HepG2 (cell line): ENCODE data around the gene SETSIP. TPM values are rescaled to one million over a fixed set of nuclear protein-coding genes. Genes with fewer than 3 reads are reported as not detected.

ENCODE experiments used
- ATAC-seq: fragments of 200-7000 bp; cut with Tn5 transposase; 3 replicates; pipeline ENCODE4 v1.9.1; 2020; ENCODE audit warnings: mild to moderate bottlenecking, moderate library complexity
- BruUV-seq: library from RNA; stranded (reverse); fragments of 400-500 nt; replicated peaks from 2 replicates; lab custom pipeline; 2021; lab: Mats Ljungman, UMichigan
- CTCF ChIA-PET: fragments of 300-600 bp; formaldehyde crosslinking; extraction: SDS; loops from one replicate; lab custom pipeline; 2021; ENCODE audit warnings: low total read pairs, inconsistent platforms, low intra/inter-chr PET ratio; lab: Yijun Ruan, JAX
- POLR2A ChIA-PET: fragments of 350-600 bp; sonication (Branson Sonifier 250); formaldehyde crosslinking; loops from one replicate; lab custom pipeline; 2020; ENCODE audit warnings: antibody characterized with exemption, inconsistent platforms; lab: Yijun Ruan, JAX
- DNase-seq: peaks from one replicate; pipeline ENCODE4 v3.0.0-alpha.2; 2015; ENCODE audit warnings: low spot score
- FAIRE-seq: peaks from 3 replicates; lab custom pipeline; 2011; peaks lifted over from hg19 to GRCh38; lab: Jason Lieb, UNC
- H2AFZ ChIP-seq: one replicate; pipeline ENCODE4 v1.6.1; 2011; ENCODE audit warnings: low read length, inconsistent platforms
- H3K27ac ChIP-seq: fragments of 300-600 bp; 3 replicates; pipeline ENCODE4 v1.8.0; 2011; ENCODE audit warnings: mixed run types, mild to moderate bottlenecking, mixed read lengths, low read length, inconsistent platforms; ENCODE audit not compliant: insufficient read depth; ENCODE audit errors: extremely low read length
- H3K27me3 ChIP-seq, 2 experiments: fragments of 200-600 bp in 1 of 2; 2 replicates in 1 of 2; 3 replicates in 1 of 2; pipeline versions ENCODE4 v1.6.0 to v1.8.0; 2011; ENCODE audit warnings: low read length in 2 of 2, mild to moderate bottlenecking in 2 of 2, moderate library complexity in 2 of 2, inconsistent platforms in 1 of 2; ENCODE audit not compliant: insufficient read depth in 2 of 2, control insufficient read depth in 1 of 2
- H3K36me3 ChIP-seq, 2 experiments: fragments of 200-600 bp in 1 of 2; replicated peaks in 1 of 2; 2 replicates in 1 of 2; 3 replicates in 1 of 2; pipeline versions ENCODE4 v1.5.1 to v1.8.0; 2011; ENCODE audit warnings: low read length in 2 of 2, inconsistent platforms in 1 of 2; ENCODE audit not compliant: insufficient read depth in 2 of 2, control insufficient read depth in 1 of 2
- H3K4me1 ChIP-seq: 2 replicates; pipeline ENCODE4 v1.5.1; 2012; ENCODE audit warnings: low read length, inconsistent platforms; ENCODE audit not compliant: insufficient read depth
- H3K4me2 ChIP-seq: 2 replicates; pipeline ENCODE4 v1.6.0; 2011; ENCODE audit warnings: low read depth, low read length, inconsistent platforms
- H3K4me3 ChIP-seq, 3 experiments: fragments of 200-600 bp in 1 of 3; sonication (generic), shearing (Covaris generic) in 1 of 3; replicated peaks in 1 of 3; 2 replicates each; pipeline ENCODE4 v1.5.1; 2011 to 2016; ENCODE audit warnings: low read length in 3 of 3, inconsistent platforms in 2 of 3, low read depth in 2 of 3, mild to moderate bottlenecking in 2 of 3, control low read depth in 1 of 3, mixed read lengths in 1 of 3; ENCODE audit not compliant: insufficient read depth in 1 of 3
- H3K79me2 ChIP-seq: one replicate; pipeline ENCODE4 v1.6.1; 2011; ENCODE audit warnings: low read length, inconsistent platforms; ENCODE audit not compliant: insufficient read depth
- H3K9ac ChIP-seq: 2 replicates; pipeline ENCODE4 v1.6.0; 2011; ENCODE audit warnings: mild to moderate bottlenecking, low read depth, low read length, inconsistent platforms; ENCODE audit not compliant: insufficient read depth
- H3K9me3 ChIP-seq: 2 replicates; pipeline ENCODE4 v1.5.1; 2012; ENCODE audit warnings: mild to moderate bottlenecking, low read length
- H4K20me1 ChIP-seq: 2 replicates; pipeline ENCODE4 v1.6.0; 2011; ENCODE audit warnings: inconsistent platforms, mild to moderate bottlenecking, low read length, moderate library complexity; ENCODE audit not compliant: insufficient read depth
- ARID2 ChIP-seq: sonication (generic); formaldehyde crosslinking; IDR thresholded peaks from 2 replicates; pipeline ENCODE4 v1.8.1; 2022; ENCODE audit warnings: mild to moderate bottlenecking, missing genetic modification reagents, borderline replicate concordance
- MAFK ChIP-seq, 2 experiments: IDR thresholded peaks in 1 of 2; conservative IDR thresholded peaks in 1 of 2; 2 replicates each; pipeline ENCODE4 v1.6.1; 2011; ENCODE audit warnings: improper control_type of control experiment in 2 of 2, low read length in 2 of 2
- MIER3 ChIP-seq: IDR thresholded peaks from 2 replicates; pipeline ENCODE4 v1.6.1; 2016; ENCODE audit warnings: missing compliant biosample characterization, borderline replicate concordance
- NAIF1 ChIP-seq: sonication (generic); formaldehyde crosslinking; IDR thresholded peaks from 2 replicates; pipeline ENCODE4 v1.5.0; 2020; ENCODE audit warnings: mild to moderate bottlenecking, missing genetic modification reagents, borderline replicate concordance
- RFX5 ChIP-seq: IDR thresholded peaks from 2 replicates; pipeline ENCODE4 v1.6.1; 2011; ENCODE audit warnings: low read depth, low read length, improper control_type of control experiment
- SOX6 ChIP-seq, 2 experiments: fragments of 450-650 bp in 1 of 2; sonication (generic) in 1 of 2; formaldehyde crosslinking in 1 of 2; IDR thresholded peaks; 2 replicates each; pipeline versions ENCODE4 v1.4.0 to v1.6.1; 2017 to 2020; ENCODE audit warnings: antibody characterized with exemption in 1 of 2, mild to moderate bottlenecking in 1 of 2, missing genetic modification reagents in 1 of 2
- STAT5B ChIP-seq: sonication (generic); formaldehyde crosslinking; IDR thresholded peaks from 2 replicates; pipeline ENCODE4 v1.4.0; 2020; ENCODE audit warnings: missing genetic modification reagents
- XRCC5 ChIP-seq: fragments of 200-400 bp; formaldehyde crosslinking; optimal IDR thresholded peaks from 2 replicates; pipeline ENCODE3; 2017; ENCODE audit warnings: mild to moderate bottlenecking, low read length
- ZNF460 ChIP-seq: sonication (generic); formaldehyde crosslinking; IDR thresholded peaks from 2 replicates; pipeline ENCODE4 v1.5.1; 2020; ENCODE audit warnings: missing genetic modification reagents, mild to moderate bottlenecking, borderline replicate concordance
- WGBS: methylation state at CpG from one replicate; pipeline ENCODE4 v1.1.6; 2017; ENCODE audit warnings: low lambda C conversion rate; 5-methylcytosine and 5-hydroxymethylcytosine counted together
- in situ Hi-C: cut with HindIII; loops from 2 replicates; pipeline ENCODE4 v1.10.0; 2017; ENCODE audit warnings: low pct_unique_long_range_greater_than_20kb; ENCODE audit not compliant: extremely low pct_ligation_motif_present
- intact Hi-C: fragments of 100-400 bp; cut with micrococcal nuclease; formaldehyde crosslinking; loops from one replicate; pipeline ENCODE4 v1.10.0; 2022; ENCODE audit not compliant: unreplicated experiment
- polyA plus RNA-seq, 8 experiments: library from polyadenylated mRNA; depleted of rRNA in 3 of 8; stranded (reverse) in 7 of 8; unstranded in 1 of 8; fragments of >200 nt; fragmentation: Illumina TruSeq in 4 of 8; extraction: Trizol in 4 of 8; gene quantifications; 2 replicates each; pipeline versions ENCODE4 v1.2.1 to v1.2.3, GENCODE V29; 2011 to 2016; ENCODE audit warnings: low read depth in 4 of 8, missing spikeins in 1 of 8, mixed read lengths in 1 of 8; ENCODE audit not compliant: insufficient read depth in 1 of 8
- total RNA-seq, 5 experiments: library from RNA; depleted of rRNA; stranded (reverse); fragments of >200 nt; fragmentation: Illumina TruSeq; extraction: Trizol; gene quantifications; 2 replicates each; pipeline ENCODE4 v1.2.3, GENCODE V29; 2016; ENCODE audit warnings: low read depth in 1 of 5
- TF ChIP-seq, protein P1 (sequence below): sonication (generic); formaldehyde crosslinking; IDR thresholded peaks from 2 replicates; pipeline ENCODE4 v1.5.0; 2020; ENCODE audit warnings: mild to moderate bottlenecking, missing genetic modification reagents
- TF ChIP-seq, protein P2 (sequence below), 2 experiments: IDR thresholded peaks; 2 replicates each; pipeline ENCODE4 v1.6.1; 2011 to 2012; ENCODE audit warnings: low read length in 2 of 2, borderline replicate concordance in 1 of 2, low read depth in 1 of 2, mild to moderate bottlenecking in 1 of 2, moderate library complexity in 1 of 2
- TF ChIP-seq, protein P3 (sequence below): IDR thresholded peaks from 2 replicates; pipeline ENCODE4 v1.6.1; 2016; ENCODE audit warnings: low read depth, control low read depth

The SETSIP gene
- total and polyA plus RNA-seq, 2 of the 13 experiments (the other 11 are each of a cell fraction or from before 2014, with no cell fraction given), result not detected

DNA sequence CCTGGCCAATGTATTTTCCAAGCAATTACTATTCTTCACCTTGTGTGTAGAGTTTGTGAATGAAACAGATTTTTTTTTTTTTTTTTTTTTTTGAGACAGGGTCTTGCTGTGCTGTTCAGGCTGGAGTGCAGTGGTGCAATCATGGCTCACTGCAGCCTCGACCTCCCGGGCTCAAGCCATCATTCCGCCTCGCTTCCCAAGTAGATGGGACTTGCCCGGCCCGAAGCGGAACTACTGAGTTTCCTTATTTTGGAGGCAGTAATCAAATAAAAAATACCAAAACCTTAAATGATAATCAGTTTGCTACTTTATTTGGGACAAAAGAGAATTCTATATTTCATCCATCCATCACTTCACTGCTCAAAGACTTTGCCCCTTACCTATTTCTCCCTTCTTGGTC, 4.2 kb upstream of the SETSIP start:
- Histone ChIP-seq H3K4me1 (peaks cover 12% of the 10 kb centered on the region; the same call in 1 of the 2 replicates), H3K27ac (no peak overlapping the region), H3K79me2 (no peaks in the 10 kb centered on the region), H3K4me3 (peak overlapping the region; percentile 71 to 88 (median 77); a peak in 5 of 6 replicates), H4K20me1 (no peaks in the 10 kb centered on the region), H3K9ac (no peak overlapping the region), H3K9me3 (no peaks in the 10 kb centered on the region), H3K4me2 (peak overlapping the region; percentile 90), H3K36me3 (no peaks in the 10 kb centered on the region), H2AFZ (peak overlapping the region; percentile 83), H3K27me3 (no peaks in the 10 kb centered on the region; a peak in 1 of 5 replicates)
- intact Hi-C loops (no loop called here), in situ Hi-C loops (no loop called here)
- DNase-seq (no peak), FAIRE-seq (no peak), ATAC-seq (no peak)
- 79% methylated on average over 7 of the region's 7 CpGs for WGBS
- no TSS peak for BruUV-seq
- CTCF ChIA-PET, result no interaction called here
- TF ChIP-seq RFX5 (no peak), STAT5B (CRISPR knock-in tag) (no peak), MIER3 (CRISPR knock-in tag) (no peak), ZNF460 (CRISPR knock-in tag) (no peak), SOX6 (IDR thresholded peaks at IDR 0.05) (no peak), SOX6 (CRISPR knock-in tag; IDR thresholded peaks at IDR 0.05) (no peak), XRCC5 (no peak), ARID2 (CRISPR knock-in tag) (no peak), MAFK (conservative IDR thresholded peaks at IDR 0.05 in 1 of 2, IDR thresholded peaks at IDR 0.05 in 1 of 2; ENCODE audit: low read length in 2 of 2) (no peak), NAIF1 (CRISPR knock-in tag) (no peak)
- TF ChIP-seq, protein P1, sequence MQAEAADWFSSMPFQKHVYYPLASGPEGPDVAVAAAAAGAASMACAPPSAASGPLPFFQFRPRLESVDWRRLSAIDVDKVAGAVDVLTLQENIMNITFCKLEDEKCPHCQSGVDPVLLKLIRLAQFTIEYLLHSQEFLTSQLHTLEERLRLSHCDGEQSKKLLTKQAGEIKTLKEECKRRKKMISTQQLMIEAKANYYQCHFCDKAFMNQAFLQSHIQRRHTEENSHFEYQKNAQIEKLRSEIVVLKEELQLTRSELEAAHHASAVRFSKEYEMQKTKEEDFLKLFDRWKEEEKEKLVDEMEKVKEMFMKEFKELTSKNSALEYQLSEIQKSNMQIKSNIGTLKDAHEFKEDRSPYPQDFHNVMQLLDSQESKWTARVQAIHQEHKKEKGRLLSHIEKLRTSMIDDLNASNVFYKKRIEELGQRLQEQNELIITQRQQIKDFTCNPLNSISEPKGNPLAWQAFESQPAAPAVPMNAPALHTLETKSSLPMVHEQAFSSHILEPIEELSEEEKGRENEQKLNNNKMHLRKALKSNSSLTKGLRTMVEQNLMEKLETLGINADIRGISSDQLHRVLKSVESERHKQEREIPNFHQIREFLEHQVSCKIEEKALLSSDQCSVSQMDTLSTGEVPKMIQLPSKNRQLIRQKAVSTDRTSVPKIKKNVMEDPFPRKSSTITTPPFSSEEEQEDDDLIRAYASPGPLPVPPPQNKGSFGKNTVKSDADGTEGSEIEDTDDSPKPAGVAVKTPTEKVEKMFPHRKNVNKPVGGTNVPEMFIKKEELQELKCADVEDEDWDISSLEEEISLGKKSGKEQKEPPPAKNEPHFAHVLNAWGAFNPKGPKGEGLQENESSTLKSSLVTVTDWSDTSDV (CRISPR knock-in tag), result no peak
- TF ChIP-seq, protein P2, sequence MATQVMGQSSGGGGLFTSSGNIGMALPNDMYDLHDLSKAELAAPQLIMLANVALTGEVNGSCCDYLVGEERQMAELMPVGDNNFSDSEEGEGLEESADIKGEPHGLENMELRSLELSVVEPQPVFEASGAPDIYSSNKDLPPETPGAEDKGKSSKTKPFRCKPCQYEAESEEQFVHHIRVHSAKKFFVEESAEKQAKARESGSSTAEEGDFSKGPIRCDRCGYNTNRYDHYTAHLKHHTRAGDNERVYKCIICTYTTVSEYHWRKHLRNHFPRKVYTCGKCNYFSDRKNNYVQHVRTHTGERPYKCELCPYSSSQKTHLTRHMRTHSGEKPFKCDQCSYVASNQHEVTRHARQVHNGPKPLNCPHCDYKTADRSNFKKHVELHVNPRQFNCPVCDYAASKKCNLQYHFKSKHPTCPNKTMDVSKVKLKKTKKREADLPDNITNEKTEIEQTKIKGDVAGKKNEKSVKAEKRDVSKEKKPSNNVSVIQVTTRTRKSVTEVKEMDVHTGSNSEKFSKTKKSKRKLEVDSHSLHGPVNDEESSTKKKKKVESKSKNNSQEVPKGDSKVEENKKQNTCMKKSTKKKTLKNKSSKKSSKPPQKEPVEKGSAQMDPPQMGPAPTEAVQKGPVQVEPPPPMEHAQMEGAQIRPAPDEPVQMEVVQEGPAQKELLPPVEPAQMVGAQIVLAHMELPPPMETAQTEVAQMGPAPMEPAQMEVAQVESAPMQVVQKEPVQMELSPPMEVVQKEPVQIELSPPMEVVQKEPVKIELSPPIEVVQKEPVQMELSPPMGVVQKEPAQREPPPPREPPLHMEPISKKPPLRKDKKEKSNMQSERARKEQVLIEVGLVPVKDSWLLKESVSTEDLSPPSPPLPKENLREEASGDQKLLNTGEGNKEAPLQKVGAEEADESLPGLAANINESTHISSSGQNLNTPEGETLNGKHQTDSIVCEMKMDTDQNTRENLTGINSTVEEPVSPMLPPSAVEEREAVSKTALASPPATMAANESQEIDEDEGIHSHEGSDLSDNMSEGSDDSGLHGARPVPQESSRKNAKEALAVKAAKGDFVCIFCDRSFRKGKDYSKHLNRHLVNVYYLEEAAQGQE (IDR thresholded peaks at IDR 0.05; ENCODE audit: borderline replicate concordance in 1 of 2, low read depth in 1 of 2, low read length in 2 of 2), result no peak
- TF ChIP-seq, protein P3, sequence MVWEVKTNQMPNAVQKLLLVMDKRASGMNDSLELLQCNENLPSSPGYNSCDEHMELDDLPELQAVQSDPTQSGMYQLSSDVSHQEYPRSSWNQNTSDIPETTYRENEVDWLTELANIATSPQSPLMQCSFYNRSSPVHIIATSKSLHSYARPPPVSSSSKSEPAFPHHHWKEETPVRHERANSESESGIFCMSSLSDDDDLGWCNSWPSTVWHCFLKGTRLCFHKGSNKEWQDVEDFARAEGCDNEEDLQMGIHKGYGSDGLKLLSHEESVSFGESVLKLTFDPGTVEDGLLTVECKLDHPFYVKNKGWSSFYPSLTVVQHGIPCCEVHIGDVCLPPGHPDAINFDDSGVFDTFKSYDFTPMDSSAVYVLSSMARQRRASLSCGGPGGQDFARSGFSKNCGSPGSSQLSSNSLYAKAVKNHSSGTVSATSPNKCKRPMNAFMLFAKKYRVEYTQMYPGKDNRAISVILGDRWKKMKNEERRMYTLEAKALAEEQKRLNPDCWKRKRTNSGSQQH (CRISPR knock-in tag), result no peak
- TF ChIP-seq, all 625 proteins: peak for 0
- POLR2A ChIA-PET, result no interaction called here
